Mesodermal cell (in vitro differentiated cells): Measurements from ENCODE around the gene CERS4.
"Not testable (repeated sequence)": the region's sequence is repeated elsewhere in the genome, so short reads cannot be mapped to it uniquely, and the experiment has no call there.

ENCODE experiments used
- H3K27ac ChIP-seq: 2 replicates; pipeline ENCODE4 v1.7.0; 2013; ENCODE audit warnings: mild to moderate bottlenecking, low read depth, low read length, moderate library complexity; ENCODE audit not compliant: severe bottlenecking
- H3K36me3 ChIP-seq: 2 replicates; pipeline ENCODE4 v1.7.1; 2013; ENCODE audit warnings: mild to moderate bottlenecking, low read length, moderate library complexity; ENCODE audit not compliant: control insufficient read depth, insufficient read depth
- H3K4me1 ChIP-seq: one replicate; pipeline ENCODE4 v1.7.1; 2013; ENCODE audit warnings: mild to moderate bottlenecking, low read length; ENCODE audit not compliant: insufficient read depth, control insufficient read depth, poor library complexity, severe bottlenecking
- H3K4me3 ChIP-seq: 2 replicates; pipeline ENCODE4 v1.7.0; 2013; ENCODE audit warnings: low read length, control low read depth, mild to moderate bottlenecking; ENCODE audit not compliant: insufficient read depth, poor library complexity, severe bottlenecking; ENCODE audit errors: extremely low read depth
- H3K9me3 ChIP-seq: 2 replicates; pipeline ENCODE4 v1.7.1; 2013; ENCODE audit warnings: mild to moderate bottlenecking, low read length, moderate library complexity; ENCODE audit not compliant: control insufficient read depth
- WGBS, 2 experiments: methylation state at CpG; one replicate each; pipeline ENCODE4 v1.1.5; 2013; ENCODE audit warnings: missing lambda C conversion rate in 2 of 2; ENCODE audit not compliant: insufficient coverage in 2 of 2; 5-methylcytosine and 5-hydroxymethylcytosine counted together

CERS4 gene

DNA sequence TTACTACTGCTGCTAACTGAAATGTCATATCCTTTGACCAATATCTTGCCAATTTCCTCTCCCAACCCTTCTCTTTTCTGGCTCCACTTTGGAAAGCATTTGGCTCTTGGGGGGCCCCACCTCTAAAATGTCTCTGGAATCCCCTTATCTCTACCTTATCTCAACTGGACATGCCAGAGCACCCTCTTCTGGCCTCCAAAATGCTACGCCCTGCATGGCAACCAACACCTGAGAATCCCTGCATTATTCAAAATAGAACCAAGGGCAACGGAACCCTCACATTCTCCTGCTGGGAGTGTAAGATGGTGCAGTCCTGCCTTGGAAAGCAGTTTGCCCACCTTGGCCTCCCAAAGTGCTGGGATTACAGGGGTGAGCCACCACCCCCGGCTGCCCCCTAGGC lies 35.3 kb downstream of the CERS4 start:
- Histone ChIP-seq H3K4me1 (peaks cover 10% of the 10 kb centered on the region), H3K27ac (no peak overlapping the region), H3K4me3 (no peak overlapping the region), H3K36me3 (no peaks in the 10 kb centered on the region), H3K9me3 (peaks cover 3% of the 10 kb centered on the region)
- WGBS, 2 experiments: 98 to 100% methylated on average over 1 to 3 of the region's 3 CpGs

DNA sequence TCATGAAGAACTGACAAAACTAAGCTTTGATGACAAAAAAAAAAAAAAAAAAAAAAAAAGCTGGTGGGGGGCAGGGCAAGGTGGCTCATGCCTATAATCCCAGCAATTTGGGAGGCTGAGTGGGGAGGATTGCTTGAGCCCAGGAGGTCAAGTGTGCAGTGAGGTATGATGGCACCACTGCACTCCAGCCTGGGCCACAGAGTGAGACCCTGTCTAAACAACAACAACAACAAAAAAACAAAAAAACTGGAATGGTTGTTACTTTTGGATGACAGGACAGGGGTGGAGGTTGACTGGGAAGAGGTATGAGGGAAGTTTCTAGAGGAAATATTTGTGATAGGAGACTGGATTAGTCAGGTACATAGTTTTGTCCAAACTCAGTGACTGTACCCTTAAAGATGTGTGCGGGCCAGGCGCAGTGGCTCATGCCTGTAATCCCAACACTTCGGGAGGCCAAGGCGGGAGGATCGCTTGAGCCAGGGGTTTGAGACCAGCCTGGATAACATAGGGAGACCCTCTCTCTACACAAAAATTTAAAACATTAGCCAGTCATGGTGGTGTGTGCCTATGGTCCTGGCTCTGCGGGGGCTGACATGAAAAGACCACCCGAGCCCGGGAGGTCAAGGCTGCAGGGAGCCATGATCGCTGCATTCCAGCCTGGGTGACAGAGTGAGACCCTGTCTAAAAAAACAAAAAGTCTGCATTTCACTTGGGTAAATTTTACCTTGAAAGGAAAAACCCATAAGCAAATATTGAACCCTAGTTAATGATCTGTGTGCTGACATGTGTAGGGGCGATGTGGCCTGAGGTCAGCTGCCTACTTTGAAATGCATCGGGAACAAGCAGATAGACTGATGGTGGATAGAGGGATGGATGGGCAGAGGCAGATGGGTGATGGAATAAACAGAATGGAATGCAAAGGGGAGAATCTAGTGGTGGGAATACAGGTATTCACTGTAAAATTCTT lies 37.0 kb downstream of the CERS4 start:
- Histone ChIP-seq H3K9me3 (no peaks in the 10 kb centered on the region), H3K36me3 (no peaks in the 10 kb centered on the region), H3K27ac (no peak overlapping the region), H3K4me1 (no peaks in the 10 kb centered on the region), H3K4me3 (no peak overlapping the region)
- WGBS, 2 experiments: 95 to 98% methylated on average over 6 to 10 of the region's 11 CpGs

DNA sequence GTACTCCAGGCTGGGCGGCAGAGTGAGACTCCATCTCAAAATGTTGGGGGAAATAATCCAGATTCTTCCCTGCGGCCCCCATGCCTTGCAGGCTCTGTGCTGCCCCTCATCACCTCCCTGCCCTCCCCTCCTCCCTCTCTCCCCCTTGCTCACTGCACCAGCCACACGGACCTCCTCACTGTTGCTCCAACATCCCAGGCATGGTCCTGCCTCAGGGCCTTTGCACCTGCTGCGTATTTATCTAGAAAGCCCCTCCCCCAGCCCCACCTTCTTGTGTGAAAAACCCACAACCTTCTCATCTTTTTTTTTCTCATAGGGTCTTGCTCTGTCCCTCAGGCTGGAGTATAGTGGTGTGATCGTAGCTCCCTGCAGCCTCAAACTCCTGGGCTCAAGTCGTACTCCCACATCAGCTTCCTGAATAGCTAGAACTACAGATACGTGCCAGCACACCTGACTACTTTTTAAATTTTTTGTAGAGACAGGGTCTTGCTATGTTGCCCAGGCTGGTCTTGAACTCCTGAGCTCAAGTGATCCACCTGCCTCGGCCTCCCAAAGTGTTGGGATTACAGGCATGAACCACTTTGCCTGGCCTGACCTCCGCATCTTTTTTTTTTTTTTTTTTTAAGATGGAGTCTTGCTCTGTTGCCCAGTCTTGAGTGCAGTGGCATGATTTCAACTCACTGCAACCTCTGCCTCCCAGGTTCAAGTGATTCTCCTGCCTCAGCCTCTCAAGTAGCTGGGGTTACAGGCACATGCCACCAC lies 38.1 kb downstream of the CERS4 start:
- not testable (repeated sequence) for H3K9me3 ChIP-seq, H3K27ac ChIP-seq, H3K36me3 ChIP-seq, H3K4me1 ChIP-seq, H3K4me3 ChIP-seq
- WGBS, 2 experiments: 90 to 95% methylated on average over 5 to 6 of the region's 9 CpGs

DNA sequence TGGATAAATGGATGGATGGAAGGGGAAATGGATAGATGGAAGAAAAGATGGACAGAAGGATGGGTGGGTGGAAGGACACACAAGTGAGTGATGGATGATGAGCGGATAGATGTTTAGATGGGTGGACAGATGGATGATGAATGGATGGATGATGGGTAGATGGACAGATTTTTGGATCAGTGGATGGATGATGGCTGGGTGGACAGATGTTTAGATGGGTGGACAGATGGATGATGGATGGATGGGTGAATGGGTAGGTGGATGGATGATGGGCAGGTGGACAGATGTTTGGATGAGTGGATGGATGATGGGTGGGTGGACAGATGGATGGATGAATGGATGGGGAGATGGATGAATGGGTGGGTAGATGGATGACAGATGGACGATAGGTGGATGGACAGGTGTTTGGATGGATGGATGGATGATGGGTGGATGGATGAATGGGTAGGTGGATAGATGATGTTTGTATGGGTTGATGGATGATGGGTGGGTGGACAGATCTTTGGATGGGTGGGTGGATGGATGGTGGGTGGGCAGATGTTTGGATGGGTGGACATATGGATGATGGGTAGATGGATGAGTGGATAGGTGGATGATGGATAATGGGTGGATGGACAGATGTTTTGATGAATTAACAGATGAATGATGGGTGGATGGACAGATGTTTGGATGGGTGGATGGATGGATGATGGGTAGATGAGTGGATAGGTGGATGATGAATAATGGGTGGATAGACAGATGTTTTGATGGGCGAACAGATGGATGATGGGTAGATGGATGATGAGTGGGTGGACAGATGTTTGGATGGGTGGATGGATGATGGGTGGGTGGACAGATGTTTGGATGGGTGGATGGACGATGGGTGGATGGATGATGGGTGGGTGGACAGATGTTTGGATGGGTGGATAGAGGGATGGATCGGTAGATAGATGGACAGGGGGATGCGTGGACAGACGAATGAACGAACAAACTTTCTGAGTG lies 39.5 kb downstream of the CERS4 start:
- Histone ChIP-seq H3K4me1 (no peaks in the 10 kb centered on the region), H3K27ac (no peak overlapping the region), H3K4me3 (no peak overlapping the region), H3K9me3 (no peaks in the 10 kb centered on the region), H3K36me3 (no peaks in the 10 kb centered on the region)
- WGBS, 2 experiments: 93 to 94% methylated on average over 5 to 8 of the region's 8 CpGs

DNA sequence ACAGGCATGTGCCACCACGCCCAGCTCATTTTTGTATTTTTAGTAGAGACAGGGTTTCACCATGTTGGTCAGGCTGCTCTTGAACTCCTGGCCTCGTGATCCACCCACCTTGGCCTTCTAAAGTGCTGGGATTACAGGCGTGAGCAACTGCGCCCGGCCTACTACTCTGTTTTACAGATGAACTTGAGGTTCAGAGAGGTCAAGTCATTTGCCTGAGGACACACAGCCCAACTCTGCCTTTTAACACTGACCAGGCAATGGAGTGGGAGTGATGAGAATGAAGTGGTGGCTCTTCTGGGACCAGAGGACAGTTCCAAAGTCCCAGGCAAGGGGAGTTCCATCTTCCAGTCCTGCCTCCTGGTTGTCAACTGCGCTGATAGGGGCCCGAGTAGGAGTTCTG lies 41.4 kb downstream of the CERS4 start:
- Histone ChIP-seq H3K27ac (no peak overlapping the region), H3K36me3 (no peaks in the 10 kb centered on the region), H3K9me3 (no peaks in the 10 kb centered on the region), H3K4me3 (no peak overlapping the region), H3K4me1 (no peaks in the 10 kb centered on the region)
- 82 to 91% methylated on average over 6 to 7 of the region's 7 CpGs for WGBS, 2 experiments

- Histone ChIP-seq H3K27ac (no peak overlapping the region), H3K9me3 (no peaks in the 10 kb centered on the region), H3K4me3 (no peak overlapping the region), H3K36me3 (peaks cover 3% of the 10 kb centered on the region), H3K4me1 (no peaks in the 10 kb centered on the region)
- WGBS, 2 experiments: 94 to 96% methylated on average over 11 to 14 of the region's 14 CpGs
Observed at GRCh38 chr19:8251025-8251472, 41.9 kb downstream of the CERS4 start.

- no peak overlapping the region for H3K27ac ChIP-seq
- no peaks in the 10 kb centered on the region for H3K9me3 ChIP-seq
- WGBS, 2 experiments: 25 to 51% methylated on average over 6 to 11 of the region's 13 CpGs
- H3K4me3 ChIP-seq: no peak overlapping the region
- no peaks in the 10 kb centered on the region for H3K4me1 ChIP-seq
- H3K36me3 ChIP-seq: peaks cover 18% of the 10 kb centered on the region
Observed at GRCh38 chr19:8252922-8253589, 43.9 kb downstream of the CERS4 start.

GRCh38 chr19:8253678-8254077 lies 44.5 kb downstream of the CERS4 start:
- no peak overlapping the region for H3K4me3 ChIP-seq
- H3K36me3 ChIP-seq: peaks cover 18% of the 10 kb centered on the region
- no peaks in the 10 kb centered on the region for H3K9me3 ChIP-seq
- no peak overlapping the region for H3K27ac ChIP-seq
- WGBS, 2 experiments: 91 to 93% methylated on average over 9 to 11 of the region's 12 CpGs
- no peaks in the 10 kb centered on the region for H3K4me1 ChIP-seq

DNA sequence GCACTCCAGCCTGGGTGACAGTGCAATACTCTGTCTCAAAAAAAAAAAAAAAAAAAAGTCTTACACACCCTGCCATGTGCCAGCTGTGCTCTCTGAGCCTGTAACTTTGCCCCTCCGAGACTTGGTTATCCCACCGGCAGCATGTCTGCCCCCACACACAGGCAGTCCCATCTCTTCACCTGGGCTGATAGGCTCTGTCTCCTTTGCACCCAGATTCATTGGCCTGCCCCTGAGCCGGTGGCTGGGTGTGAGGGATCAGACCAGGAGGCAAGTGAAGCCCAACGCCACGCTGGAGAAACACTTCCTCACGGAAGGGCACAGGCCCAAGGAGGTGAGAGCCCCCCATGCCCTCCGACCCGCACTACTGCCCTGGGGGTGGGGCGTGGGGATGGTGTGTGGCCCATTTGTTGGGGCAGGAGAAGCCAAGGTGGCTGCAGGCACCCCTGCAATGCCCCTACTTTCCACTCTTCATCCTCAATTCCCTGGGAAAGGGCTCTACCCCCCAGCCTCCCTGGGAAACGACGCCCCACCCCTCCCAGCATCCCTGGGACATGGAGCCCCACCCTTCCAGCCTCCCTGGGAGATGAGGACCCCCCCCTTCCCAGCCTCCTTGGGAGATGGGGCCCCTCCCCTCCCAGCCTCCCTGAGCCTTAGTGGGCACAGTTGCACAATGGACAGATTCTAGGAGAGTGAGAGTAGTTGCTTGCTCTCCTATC lies 45.3 kb downstream of the CERS4 start:
- Histone ChIP-seq H3K36me3 (peaks cover 18% of the 10 kb centered on the region), H3K4me3 (no peak overlapping the region), H3K4me1 (no peaks in the 10 kb centered on the region), H3K27ac (no peak overlapping the region), H3K9me3 (no peaks in the 10 kb centered on the region)
- 94 to 97% methylated on average over 7 of the region's 11 CpGs for WGBS, 2 experiments
